HG02623 (cell line): ENCODE measurements around the gene ARGLU1.
A peak's percentile ranks its signal among the peaks of the same experiment; 100 is the strongest.

Experiments
- ATAC-seq: cut with Tn5 transposase; IDR thresholded peaks from one replicate; pipeline ENCODE4 v1.9.1; 2021; ENCODE audit warnings: moderate library complexity; ENCODE audit not compliant: unreplicated experiment

The ARGLU1 gene

DNA sequence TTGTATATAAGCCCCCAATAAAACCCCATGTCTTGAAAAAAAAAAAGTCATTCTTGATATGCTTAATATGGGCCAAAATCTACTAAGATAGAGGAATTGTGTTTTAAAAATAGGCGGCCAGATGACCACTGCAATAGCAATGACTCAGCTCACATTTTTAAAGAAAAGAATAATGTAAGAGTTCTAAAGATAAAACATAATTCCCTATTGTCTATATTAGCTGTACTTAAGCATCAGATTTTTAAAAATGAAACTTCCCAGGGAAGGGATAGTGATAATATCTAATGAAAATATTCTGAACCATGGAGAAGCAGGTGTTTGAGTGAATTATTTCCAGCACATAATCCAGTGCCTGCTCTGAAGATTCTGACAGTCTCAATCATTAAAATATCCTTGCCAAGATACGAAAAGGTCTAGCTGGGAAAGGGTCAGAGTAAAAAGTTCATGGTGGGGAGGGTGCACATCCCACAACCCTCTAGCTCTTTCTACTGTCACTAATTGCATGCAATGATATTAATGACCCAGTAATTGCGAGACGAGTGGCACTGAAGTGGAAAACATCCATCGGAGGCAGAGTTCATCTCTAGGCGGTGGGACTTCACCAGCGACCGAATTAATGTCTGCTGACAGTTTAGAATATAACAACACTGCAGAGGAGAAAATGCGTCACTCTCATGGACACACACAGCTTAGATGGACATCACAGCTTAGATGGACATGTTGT, 64.0 kb downstream of the ARGLU1 start:
- ATAC-seq, result no peak

DNA sequence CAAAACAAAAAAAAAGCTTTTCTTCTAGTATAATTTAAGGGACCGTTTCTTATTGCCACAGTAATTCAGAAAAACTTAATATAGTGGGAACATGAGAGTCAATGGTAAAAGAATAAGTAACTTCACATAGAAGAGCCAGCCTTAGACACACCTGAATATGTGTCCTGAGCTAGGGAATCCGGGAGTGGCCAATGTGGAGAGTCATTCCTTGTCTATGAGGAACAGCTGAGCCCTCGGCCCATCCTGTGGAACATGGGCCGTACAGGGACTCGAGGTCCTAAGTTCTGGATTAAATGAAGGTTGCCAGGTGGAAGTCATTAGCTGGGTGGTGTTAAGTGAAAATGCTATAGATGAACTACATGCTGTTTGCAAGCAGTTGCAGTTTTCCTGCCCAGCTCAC, 64.7 kb downstream of the ARGLU1 start:
- ATAC-seq, result no peak

DNA sequence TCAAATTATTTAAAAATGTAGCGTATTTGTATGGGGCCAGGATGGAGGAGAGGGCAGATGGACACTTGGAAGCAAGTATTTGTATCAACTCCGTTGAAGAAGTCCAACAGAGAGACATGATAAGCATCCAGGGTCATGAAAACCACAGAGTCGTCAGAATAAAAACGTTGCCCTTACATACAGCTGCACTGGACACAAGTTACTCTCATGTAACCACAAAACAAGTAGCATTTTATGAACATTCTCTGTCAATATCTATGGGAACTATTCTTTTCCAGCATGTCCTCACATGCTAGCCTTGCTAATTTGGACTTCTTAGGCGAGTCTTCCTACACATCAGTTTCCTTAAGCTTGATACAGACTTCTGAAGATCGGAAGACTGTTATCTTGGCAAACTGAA, 67.5 kb downstream of the ARGLU1 start:
- ATAC-seq, result no peak

DNA sequence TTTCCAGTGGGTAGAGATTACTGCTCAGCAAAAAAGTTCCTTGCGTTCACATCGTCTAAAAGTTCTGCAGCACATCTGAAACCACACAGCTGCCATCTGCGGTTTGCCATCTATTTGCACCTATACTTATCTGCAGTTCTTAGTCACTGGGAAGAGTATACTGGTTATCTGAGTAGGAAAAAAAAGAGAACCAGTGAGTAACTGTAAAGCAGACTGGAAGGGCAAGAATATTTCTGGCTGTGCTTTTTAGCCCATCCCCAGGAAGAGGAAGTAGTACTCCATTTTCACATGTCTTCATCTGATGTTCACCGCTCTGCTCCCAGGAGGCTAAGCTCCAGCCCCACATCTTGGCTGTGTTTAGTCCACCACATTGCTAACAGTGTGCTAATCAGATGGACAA, 68.0 kb downstream of the ARGLU1 start:
- peak; percentile 62 for ATAC-seq

DNA sequence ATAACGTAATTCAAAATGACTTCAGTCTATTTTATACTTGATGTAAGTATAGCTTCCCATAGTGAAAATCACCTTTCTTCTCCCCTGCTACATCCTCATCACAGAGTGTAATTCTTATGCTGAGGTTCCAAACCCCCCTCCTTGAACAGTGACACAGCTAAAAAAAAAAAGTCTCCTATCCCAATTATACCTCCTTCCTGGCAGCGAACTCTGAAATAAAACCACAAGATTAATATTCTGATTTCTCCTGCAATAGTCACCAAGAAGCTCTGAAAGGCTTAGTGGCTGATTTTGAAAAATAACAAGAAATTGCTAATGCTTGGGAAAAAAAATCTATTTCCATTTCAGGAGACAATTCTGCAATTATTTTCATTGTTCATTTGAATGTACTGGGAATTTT, 68.8 kb downstream of the ARGLU1 start:
- no peak for ATAC-seq

DNA sequence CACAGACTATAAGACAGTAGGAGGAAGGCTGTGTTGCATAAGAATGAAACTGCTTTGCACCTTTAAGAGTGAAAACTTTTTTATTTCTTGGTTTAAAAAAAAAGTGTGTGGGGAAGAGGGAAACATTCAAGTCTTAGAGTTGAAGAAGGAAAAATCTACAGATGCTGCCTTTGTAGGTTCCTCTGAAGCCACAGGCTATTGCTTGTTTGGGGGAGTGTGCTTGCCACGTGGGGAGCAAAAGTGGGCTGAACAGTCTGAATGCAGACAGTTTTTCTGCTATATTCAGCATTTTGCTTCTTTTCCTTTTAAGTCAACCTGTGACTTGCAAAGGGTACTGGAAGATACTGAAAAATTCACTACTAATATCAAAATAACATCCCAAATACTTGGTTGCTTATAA, 69.4 kb downstream of the ARGLU1 start:
- ATAC-seq, result no peak

DNA sequence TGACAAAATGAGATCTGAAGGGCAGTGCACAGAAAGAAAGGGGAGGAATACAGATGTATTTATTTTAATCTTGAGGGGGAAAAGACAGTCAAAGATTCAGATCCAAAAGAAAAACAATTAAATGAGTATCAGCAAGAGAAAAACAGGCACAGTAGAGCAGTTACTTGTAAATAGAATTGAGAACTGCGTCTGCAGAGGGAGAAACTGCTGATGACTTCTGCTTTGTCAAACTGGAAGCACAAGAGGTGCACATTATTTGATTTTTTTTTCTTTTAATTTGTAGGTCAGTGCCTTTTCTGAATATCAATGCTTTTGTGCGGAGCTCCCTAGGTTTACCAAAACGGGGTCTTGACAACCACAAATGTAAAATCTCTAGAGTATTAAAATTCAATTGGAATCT, 69.8 kb downstream of the ARGLU1 start:
- ATAC-seq, result no peak

DNA sequence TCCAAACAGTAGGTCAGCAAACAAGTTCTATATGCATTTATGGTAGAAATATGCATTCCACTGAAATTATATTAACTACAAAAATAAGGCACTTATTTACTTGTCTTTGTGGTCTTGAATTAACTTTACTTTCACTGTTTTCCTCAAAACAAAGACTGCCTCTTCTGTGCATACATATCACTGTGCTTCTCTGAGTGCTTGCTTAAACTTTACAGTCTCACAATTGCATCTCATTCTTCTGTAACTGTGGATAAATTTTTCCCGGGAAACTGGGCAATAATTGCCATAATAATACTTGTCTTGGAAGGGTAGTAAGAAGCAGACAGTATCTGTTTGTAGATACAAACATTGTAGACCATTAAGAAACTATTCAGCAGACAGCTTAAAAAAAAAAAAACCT, 70.9 kb downstream of the ARGLU1 start:
- ATAC-seq, result no peak

DNA sequence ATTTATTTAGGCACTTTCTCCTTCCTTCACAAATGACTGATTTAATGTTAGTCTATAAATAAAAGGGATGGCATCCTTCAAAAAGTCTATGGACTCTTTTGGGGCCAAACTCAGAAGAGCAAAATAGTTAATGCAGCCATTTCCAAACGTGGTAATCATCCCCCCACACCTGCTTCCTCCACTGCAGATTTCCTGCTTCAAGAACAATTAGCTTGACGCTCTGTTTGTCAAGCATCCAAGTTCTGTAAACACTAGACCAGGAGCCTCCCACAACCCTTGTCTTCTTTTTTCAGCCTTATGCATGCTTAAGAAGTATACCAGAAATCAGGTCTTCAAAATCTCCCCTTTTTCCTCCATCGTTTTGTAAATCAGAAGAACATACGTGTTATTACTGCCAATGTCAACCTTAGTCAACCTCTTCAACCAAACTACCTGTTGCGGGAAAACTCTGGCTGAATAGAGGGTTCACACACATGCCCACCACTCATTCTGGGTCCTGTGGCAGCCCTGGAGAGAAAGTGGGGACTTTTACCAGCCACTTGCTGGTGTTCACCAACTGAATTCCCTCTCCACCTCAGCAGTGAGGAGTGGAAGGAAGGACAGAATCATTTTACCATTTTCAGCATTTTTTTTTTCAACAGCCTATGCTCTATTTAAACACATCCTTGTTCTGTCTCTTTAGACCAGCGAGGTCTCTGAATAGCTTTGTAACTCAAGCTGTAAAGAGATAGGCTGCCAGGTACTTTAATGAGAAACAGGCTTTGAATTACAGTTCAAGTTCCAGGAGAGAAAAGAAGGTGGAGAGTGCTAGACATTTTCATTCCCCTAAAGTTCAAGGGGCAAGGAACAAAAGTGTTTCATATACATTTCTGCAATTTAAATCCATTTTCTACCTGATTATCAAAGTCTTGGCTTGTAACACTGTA, 71.6 kb downstream of the ARGLU1 start:
- no peak for ATAC-seq

DNA sequence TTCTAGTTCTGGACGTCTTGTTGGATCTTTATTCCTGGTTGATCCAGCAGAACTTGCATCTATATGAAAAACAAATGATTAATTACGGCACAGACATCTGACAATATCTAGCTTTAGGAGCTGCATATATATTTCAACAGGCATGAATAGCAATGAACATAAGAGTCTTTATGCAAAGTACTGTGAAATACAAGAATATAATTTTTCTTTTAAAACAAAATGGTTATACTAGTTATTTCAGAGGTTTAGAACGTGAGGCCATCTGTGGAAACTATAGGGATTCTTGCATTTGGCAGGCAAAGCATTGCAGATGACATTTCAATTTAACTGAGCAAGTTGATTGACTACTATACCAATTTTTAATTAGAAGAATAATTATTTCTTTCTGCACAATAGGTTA, 73.0 kb downstream of the ARGLU1 start:
- ATAC-seq, result no peak

DNA sequence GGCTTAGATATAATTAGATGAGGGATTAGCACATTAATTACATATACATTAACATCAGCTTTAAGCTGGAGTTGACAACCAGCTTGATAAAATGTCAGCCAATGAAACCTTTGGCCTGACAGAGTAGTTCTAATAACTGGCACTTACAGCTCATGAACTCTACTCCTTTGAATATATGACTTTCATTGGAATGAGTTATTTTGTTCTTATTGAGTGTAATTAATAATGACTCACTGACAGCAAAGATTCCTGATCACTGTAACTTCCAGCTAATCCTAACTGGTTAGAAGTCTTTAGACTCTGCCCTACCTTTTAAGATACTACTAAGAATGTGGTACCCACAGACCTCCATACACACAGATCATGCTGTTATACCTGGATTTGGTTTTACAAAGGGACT, 73.4 kb downstream of the ARGLU1 start:
- no peak for ATAC-seq

DNA sequence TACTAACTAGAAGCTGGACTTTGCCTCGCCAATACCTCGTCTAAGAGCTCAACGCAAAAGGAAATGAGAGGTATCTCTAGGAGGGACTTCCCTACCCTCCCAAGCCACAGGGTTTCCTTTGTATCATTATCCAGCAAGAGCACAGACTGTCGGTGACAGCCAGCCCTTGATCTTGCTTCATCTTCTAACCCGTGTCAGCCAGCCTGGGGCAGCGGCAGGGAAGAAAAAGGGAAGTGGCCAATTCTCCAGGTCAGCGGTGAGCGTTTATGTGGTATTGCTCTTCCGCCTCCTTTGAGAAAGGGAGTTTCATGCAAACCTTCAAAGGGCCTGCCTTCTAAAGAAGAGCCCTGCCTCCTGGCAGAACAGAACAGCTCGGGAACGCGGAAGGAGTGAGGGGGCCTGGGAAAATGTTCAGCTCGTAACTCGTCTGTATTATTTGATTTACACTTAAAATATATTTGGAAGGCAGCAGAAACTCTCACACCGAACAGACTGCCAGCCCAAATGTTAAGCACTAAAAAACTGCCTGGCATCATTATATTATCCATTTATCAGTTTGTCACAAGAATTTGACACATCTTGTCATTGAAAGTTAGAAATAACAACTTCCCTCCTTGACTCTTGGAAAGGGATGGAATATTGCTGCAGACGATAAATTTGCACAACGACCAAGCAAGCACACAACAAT, 74.3 kb downstream of the ARGLU1 start:
- ATAC-seq, result peak; percentile 85

DNA sequence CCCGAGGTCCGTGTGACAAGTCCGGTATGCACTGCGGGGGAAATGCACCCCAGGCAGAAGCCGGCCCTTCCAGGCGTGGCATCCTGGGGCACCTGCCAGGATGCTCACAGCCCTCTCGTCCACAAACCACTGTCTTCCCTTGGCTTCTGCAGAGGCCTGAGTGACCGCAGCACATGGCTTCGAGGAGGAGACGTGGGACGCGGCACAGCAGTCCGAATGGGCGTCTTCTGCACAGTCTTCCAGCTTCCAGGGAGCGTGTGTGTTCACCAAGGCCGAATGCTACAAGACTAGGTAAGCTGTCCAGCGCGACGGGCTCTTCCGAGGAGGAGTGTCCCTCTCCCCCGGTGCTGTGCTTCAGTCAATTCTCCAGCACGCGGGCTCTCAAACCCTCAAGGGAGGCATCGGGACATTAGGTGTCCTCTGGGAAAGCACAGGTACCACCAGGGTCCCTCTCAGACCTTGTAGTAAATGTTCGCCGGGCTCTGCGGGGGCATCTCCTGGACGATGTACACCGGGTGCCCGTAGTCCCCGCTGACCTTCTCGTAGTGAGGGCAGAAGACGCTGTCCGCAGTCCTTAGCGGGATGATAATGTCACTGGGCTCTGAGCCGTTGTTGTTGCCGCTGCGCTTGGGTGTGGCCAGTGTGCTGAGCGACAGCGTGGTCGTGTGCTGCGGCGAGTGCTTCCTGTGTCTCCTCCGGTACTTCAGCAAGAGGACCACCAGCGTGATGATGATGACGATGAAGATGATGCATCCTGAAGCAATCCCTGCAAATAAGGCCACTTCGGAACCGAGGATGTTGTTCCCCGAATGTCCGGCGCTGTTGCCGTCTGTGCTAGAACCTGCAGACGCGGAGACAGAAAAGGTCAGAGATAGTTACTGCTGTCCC, 75.1 kb downstream of the ARGLU1 start:
- no peak for ATAC-seq

DNA sequence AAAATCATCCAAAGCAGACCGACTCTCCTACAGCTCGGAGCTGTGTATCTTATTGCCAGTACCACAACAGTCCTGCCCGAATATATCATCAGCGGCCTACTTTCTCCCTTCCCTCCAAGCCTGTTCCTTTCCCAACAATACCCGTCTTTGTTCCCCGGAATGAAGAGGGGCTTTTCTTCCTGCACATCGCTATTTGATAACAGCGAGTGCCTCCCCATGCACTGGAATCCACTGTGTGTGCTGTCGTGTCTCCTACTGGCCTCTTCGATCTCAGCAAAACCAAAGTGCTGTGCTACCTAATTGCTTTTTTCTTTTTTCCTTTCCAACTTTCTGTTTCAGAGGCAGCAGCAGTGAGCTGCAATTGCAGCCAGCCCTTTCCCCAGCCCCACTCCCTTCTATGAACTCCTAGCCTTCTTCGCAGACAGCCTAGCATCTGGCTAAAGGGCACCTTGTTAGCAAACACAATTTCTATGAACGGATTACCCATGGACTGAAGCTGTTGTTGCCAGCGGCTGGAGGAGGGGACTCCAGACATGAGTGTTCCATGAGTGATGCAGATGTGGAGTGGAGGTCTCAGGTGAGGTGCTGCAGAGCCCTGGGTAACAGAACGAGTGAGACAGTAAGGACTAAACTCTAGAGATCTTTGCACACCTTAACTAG, 75.9 kb downstream of the ARGLU1 start:
- no peak for ATAC-seq
